Measurements from ENCODE around the gene AK8.

AK8 gene

DNA sequence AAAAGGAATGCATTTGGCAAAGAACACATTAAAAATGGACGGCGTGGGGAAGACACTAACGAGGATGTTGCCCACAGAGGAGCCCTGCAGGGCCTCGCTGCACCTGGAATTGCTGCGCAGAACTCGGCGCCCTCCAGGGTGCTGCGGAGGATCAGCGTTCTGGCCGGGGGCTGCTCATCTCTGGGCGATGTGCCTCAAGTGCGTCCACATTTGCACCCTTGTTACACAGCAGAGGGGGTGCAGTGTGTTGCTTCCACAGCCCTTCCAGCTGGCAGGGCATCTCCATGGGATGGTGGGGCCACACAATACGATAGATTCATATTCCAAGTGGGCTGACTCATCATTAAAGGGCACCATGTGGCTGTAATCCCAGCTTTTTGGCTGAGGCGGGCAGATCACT is 63.1 kb downstream of the AK8 start:
- H3K27ac ChIP-seq: no peak overlapping the region
- H3K4me1 ChIP-seq (ENCODE audit: control insufficient read depth in 1 of 2, insufficient read depth in 1 of 2, low read depth in 1 of 2, low read length in 1 of 2): no peaks in the 10 kb centered on the region
- H3K36me3 ChIP-seq: no peaks in the 10 kb centered on the region
- TF ChIP-seq, protein P1, sequence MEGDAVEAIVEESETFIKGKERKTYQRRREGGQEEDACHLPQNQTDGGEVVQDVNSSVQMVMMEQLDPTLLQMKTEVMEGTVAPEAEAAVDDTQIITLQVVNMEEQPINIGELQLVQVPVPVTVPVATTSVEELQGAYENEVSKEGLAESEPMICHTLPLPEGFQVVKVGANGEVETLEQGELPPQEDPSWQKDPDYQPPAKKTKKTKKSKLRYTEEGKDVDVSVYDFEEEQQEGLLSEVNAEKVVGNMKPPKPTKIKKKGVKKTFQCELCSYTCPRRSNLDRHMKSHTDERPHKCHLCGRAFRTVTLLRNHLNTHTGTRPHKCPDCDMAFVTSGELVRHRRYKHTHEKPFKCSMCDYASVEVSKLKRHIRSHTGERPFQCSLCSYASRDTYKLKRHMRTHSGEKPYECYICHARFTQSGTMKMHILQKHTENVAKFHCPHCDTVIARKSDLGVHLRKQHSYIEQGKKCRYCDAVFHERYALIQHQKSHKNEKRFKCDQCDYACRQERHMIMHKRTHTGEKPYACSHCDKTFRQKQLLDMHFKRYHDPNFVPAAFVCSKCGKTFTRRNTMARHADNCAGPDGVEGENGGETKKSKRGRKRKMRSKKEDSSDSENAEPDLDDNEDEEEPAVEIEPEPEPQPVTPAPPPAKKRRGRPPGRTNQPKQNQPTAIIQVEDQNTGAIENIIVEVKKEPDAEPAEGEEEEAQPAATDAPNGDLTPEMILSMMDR (IDR thresholded peaks at IDR 0.05): no peak
- no peak overlapping the region for H3K4me3 ChIP-seq (ENCODE audit: low read depth in 1 of 2, low read length in 1 of 2)
- no peaks in the 10 kb centered on the region for H3K9me3 ChIP-seq
- peaks cover 42% of the 10 kb centered on the region for H3K27me3 ChIP-seq

DNA sequence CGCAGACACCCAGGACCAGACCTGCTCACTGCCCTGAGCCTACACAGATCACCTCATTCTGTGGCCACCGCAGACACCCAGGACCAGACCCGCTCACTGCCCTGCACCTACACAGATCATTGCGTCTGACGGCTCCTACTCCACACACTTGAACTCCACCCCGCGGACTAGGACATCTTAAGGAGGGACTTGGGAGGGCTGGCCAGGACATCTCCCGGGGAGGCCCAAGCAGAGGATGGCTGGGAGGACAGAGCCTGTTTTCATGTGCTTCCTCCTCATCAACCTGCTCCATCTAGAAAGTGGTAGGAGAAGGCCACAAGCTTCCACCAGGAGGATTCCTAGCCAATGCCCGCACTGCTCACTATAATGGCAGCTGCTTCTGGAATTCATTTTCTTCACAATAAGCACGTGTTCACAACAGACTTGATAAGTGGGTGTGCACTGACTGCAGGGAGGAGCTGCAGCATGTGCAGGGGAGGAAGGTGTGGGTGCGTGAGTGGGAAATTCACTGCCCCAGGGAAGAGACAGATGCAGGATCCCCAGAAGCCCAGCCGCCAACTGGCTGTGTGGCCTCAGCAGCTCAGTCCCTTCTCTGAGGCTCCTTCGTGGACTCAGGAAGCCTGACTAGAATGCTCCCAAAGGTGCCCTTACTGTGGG is 64.8 kb downstream of the AK8 start:
- Histone ChIP-seq H3K27ac (no peak overlapping the region), H3K4me3 (ENCODE audit: low read depth in 1 of 2, low read length in 1 of 2) (no peak overlapping the region), H3K9me3 (no peaks in the 10 kb centered on the region), H3K27me3 (peaks cover 52% of the 10 kb centered on the region), H3K36me3 (no peaks in the 10 kb centered on the region), H3K4me1 (ENCODE audit: control insufficient read depth in 1 of 2, insufficient read depth in 1 of 2, low read depth in 1 of 2, low read length in 1 of 2) (no peaks in the 10 kb centered on the region)
- TF ChIP-seq, protein P1 (IDR thresholded peaks at IDR 0.05): no peak

DNA sequence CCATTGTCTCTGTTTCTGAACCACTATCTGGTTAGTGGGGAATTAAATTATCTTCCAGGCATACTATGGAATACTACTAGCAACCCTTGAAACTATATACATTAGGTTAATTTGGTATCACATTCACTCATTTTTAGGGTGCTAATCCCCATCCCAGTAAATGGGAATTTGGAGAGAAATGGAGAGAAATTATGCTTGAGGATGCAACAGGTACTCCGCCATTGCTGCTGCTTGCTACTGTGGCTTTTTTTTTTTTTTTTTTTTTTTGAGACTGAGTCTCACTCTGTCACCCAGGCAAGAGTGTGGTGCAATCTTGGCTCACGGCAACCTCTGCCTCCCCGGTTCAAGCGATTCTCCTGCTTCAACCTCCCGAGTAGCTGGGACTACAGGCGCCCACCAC is 66.1 kb downstream of the AK8 start:
- Histone ChIP-seq H3K9me3 (no peaks in the 10 kb centered on the region), H3K27ac (no peak overlapping the region), H3K27me3 (peaks cover 47% of the 10 kb centered on the region), H3K4me3 (ENCODE audit: low read depth in 1 of 2, low read length in 1 of 2) (no peak overlapping the region), H3K36me3 (no peaks in the 10 kb centered on the region), H3K4me1 (ENCODE audit: control insufficient read depth in 1 of 2, insufficient read depth in 1 of 2, low read depth in 1 of 2, low read length in 1 of 2) (no peaks in the 10 kb centered on the region)
- TF ChIP-seq, protein P1 (IDR thresholded peaks at IDR 0.05): no peak

DNA sequence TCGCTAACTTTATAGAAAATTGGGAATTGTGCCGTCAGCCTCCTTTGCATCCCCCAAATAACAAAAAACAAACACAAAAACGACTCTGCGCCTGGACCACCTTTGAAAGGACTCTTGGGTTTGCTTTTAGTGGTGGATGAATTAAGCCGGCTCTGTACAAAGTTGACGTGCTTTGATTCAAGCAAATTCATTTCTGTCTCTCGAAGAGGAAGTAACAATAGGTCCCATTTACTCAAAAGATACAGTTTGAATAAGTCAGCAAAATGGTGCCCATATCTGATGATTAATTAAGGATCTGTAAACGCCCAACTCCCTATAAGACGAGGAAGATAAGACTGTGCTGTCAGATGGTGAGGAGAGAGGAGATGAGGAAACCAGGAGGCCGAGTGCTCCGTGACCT is 67.8 kb downstream of the AK8 start:
- Histone ChIP-seq H3K9me3 (no peaks in the 10 kb centered on the region), H3K4me3 (ENCODE audit: low read depth in 1 of 2, low read length in 1 of 2) (no peak overlapping the region), H3K27me3 (peaks cover 39% of the 10 kb centered on the region), H3K27ac (no peak overlapping the region), H3K4me1 (ENCODE audit: control insufficient read depth in 1 of 2, insufficient read depth in 1 of 2, low read depth in 1 of 2, low read length in 1 of 2) (no peaks in the 10 kb centered on the region), H3K36me3 (no peaks in the 10 kb centered on the region)
- TF ChIP-seq, protein P1 (IDR thresholded peaks at IDR 0.05): no peak

DNA sequence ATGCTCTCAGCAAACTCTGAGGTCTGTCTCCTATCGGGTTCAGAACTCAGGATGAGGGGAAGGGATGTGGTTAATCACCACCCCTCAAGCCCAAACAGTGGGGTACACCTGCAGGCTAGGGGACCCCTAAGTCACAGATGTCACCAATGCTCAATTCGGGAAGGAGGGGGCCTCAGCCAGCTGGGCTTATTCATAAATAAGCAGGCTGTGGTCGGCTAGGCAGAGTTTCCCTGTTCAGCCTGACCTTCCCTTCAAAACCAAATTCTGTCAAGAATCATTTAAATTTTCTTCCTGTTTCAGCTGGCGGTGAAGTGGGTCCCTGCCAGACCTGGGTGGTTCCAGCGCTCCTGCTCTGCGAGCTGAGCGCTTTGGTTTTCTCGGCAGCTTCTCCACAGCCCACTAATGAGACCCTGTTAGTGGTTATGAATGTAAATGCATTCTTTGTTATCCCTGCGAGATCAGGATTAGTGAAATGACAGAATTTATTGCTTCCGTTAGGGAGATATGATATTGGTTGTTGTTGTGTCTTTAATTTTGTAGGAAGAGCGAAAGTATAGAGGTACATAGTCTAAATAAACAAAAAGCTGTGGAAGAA is 68.3 kb downstream of the AK8 start:
- no peaks in the 10 kb centered on the region for H3K4me1 ChIP-seq (ENCODE audit: control insufficient read depth in 1 of 2, insufficient read depth in 1 of 2, low read depth in 1 of 2, low read length in 1 of 2)
- TF ChIP-seq, protein P1 (IDR thresholded peaks at IDR 0.05): no peak
- no peaks in the 10 kb centered on the region for H3K9me3 ChIP-seq
- no peaks in the 10 kb centered on the region for H3K36me3 ChIP-seq
- no peak overlapping the region for H3K27ac ChIP-seq
- H3K27me3 ChIP-seq: peaks cover 44% of the 10 kb centered on the region
- H3K4me3 ChIP-seq (ENCODE audit: low read depth in 1 of 2, low read length in 1 of 2): no peak overlapping the region
